Liver (tissue), 3 donors: ENCODE data around the gene FZD7.

Experiments
- RAD21 ChIP-seq, 2 donors: IDR thresholded peaks; 2 replicates each; pipeline ENCODE4 v1.6.1; 2016; ENCODE audit warnings: antibody characterized with exemption in 2 of 2, mild to moderate bottlenecking in 2 of 2
- TAF1 ChIP-seq: conservative IDR thresholded peaks from 2 replicates; pipeline ENCODE4 v1.6.1; 2016; ENCODE audit warnings: antibody characterized with exemption, mild to moderate bottlenecking
- TF ChIP-seq, protein P1 (sequence below): IDR thresholded peaks from 2 replicates; pipeline ENCODE4 v1.6.1; 2016; ENCODE audit warnings: antibody characterized with exemption, mild to moderate bottlenecking
- TF ChIP-seq, protein P2 (sequence below): fragments of 150-350 bp; IDR thresholded peaks from 2 replicates; pipeline ENCODE4 v1.5.1; 2017; ENCODE audit warnings: improper control_type of control experiment, low read depth, low read length; ENCODE audit not compliant: missing input control
- TF ChIP-seq, protein P3 (sequence below): IDR thresholded peaks from 2 replicates; pipeline ENCODE4 v1.6.1; 2016; ENCODE audit warnings: antibody characterized with exemption
- donor health status: healthy.
- donor health status: healthy.

DNA sequence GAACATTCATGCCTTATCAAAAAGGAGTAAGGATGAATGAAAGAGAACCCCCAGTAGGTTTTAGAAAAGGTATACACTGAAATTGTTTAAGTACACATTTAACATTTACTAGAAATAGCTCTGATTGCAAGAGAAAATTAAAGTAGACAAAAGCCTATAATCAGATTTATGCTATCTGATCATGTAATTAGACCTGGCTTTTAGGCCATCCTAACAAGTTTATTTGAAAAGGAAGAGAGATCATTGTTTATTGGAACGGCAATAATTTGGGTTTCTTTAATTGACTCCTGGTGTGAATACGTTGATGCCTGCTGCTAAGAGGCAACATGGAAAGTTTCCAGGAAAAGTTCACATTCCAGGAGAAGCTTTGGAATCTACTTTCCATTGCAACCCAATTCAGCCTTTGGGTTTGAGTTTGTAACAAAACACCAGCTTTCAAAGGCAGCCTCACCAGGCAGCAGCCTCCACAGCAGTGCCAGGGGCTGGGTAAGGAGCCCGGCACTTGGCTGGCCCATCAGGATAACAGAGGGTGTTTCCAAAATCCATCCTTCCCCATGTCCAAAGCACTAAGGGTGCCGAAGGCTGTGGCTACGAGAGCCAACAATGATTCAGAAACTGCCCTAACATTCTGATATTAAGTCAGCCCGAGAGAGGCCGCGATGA lies 18.0 kb downstream of the FZD7 start:
- TF ChIP-seq, protein P1, sequence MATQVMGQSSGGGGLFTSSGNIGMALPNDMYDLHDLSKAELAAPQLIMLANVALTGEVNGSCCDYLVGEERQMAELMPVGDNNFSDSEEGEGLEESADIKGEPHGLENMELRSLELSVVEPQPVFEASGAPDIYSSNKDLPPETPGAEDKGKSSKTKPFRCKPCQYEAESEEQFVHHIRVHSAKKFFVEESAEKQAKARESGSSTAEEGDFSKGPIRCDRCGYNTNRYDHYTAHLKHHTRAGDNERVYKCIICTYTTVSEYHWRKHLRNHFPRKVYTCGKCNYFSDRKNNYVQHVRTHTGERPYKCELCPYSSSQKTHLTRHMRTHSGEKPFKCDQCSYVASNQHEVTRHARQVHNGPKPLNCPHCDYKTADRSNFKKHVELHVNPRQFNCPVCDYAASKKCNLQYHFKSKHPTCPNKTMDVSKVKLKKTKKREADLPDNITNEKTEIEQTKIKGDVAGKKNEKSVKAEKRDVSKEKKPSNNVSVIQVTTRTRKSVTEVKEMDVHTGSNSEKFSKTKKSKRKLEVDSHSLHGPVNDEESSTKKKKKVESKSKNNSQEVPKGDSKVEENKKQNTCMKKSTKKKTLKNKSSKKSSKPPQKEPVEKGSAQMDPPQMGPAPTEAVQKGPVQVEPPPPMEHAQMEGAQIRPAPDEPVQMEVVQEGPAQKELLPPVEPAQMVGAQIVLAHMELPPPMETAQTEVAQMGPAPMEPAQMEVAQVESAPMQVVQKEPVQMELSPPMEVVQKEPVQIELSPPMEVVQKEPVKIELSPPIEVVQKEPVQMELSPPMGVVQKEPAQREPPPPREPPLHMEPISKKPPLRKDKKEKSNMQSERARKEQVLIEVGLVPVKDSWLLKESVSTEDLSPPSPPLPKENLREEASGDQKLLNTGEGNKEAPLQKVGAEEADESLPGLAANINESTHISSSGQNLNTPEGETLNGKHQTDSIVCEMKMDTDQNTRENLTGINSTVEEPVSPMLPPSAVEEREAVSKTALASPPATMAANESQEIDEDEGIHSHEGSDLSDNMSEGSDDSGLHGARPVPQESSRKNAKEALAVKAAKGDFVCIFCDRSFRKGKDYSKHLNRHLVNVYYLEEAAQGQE: no peak
- TF ChIP-seq, protein P2, sequence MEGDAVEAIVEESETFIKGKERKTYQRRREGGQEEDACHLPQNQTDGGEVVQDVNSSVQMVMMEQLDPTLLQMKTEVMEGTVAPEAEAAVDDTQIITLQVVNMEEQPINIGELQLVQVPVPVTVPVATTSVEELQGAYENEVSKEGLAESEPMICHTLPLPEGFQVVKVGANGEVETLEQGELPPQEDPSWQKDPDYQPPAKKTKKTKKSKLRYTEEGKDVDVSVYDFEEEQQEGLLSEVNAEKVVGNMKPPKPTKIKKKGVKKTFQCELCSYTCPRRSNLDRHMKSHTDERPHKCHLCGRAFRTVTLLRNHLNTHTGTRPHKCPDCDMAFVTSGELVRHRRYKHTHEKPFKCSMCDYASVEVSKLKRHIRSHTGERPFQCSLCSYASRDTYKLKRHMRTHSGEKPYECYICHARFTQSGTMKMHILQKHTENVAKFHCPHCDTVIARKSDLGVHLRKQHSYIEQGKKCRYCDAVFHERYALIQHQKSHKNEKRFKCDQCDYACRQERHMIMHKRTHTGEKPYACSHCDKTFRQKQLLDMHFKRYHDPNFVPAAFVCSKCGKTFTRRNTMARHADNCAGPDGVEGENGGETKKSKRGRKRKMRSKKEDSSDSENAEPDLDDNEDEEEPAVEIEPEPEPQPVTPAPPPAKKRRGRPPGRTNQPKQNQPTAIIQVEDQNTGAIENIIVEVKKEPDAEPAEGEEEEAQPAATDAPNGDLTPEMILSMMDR: no peak
- TF ChIP-seq TAF1: no peak
- no peak for TF ChIP-seq RAD21 (IDR thresholded peaks at IDR 0.05)
- TF ChIP-seq, protein P3, sequence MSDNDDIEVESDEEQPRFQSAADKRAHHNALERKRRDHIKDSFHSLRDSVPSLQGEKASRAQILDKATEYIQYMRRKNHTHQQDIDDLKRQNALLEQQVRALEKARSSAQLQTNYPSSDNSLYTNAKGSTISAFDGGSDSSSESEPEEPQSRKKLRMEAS: no peak
